ENCODE data around the gene EXO1.
"Not testable (repeated sequence)": the region's sequence is repeated elsewhere in the genome, so short reads cannot be mapped to it uniquely, and the experiment has no call there.

Gene EXO1

DNA sequence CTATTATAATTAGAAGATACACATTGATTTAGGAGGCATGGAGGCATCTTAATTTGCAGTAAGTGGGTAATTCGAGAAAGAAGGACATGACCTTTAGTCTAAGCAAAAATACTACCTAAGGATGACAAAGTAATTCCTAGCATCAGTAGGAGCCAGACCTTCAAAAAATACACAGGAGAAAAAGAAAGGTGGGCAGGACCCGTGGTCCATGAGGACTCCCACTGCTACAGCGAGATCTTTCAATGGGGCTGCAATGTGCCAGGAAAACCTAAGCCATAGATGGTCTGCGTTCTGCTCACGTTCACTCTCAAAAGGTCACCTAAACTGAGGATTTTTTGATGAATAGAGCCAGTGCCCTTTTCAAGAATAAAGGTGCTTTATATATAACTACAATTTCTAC lies 10.6 kb upstream of the EXO1 start:
- no peak for DNase-seq

DNA sequence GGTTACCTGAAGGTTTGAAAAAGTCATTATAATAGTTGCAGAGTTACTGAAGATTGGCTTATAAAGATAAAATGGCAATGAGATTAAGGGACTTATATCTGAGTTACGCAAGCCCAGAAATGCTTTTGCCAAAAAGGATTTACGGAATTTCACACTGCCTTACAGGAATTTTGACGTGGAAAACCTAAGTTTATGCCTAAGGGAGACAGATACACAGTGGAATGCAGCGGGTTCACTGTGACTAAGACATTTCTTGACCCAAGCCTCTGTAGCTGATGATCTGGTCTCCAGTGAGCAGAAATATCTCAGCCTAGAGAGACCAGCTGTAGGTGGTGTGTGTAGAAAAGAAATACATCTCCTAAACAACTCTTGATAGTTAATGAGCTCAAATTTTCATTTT lies 10.1 kb upstream of the EXO1 start:
- DNase-seq: no peak

DNA sequence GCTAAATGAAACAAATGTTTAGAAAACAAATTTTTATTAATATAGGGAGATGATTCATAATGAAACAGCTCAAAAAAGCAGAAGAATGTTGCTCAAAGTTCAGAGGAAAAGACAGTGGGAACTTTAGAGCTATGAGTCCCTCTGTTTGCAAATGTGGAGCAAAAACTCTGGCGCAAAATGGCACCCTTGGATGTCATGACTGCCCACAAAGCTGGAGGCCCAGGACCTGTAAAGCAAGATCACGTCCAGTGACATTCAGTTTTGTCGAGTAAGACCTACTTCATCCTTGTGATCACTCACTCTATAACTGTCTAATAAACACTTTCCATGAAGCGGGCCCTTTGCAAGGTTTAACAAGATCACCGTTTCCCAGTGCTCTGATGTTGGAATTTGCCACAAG lies 9.1 kb upstream of the EXO1 start:
- no peak for DNase-seq

DNA sequence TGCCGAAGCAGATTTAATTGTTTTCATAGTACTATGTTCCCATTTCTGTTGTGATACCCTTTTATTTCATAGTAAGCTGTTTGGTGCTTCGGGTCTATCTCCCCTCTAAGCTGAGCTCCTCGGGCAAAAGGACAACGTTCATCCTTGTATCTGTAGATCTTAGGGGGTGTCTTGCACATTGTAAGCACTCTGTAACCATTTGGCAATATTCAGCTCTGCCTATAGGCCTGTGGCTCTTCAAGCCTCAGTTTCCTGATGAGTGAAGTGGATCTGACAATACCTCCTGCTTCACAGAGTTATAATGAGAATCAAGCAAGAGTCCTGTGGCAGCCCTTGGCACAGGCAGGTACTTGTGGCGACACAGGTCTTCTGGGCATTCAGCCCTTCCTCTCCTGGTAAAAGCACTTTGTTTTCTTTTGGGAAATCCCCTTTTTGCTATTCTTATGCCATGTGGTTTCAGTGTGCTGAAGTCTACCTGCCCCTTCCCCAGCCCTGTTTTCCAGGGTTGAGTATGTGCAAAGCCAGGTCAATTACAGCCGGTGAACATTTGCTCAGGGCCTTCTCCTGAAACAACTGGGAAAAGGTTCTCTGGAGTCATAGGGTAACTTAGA lies 8.5 kb upstream of the EXO1 start:
- no peak for DNase-seq

DNA sequence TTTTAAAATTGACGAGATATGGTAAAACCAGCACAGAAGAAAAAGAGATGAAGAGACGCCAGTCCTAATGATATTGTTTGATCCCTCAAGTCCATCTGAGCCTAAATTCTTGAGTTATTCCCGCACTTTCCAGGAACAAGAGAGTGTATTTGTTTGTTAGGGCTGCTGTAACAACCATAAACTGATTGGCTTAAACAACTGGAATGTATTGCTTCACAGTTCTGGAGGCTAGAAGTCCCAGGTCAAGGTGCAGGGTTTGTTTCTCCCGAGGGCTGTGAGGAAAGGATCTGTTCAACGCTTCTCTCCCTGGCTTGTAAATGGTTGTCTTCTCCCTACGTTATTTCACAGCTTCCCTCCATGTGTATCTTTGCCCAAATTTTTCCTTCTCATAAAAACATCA lies 7.8 kb upstream of the EXO1 start:
- DNase-seq: no peak

DNA sequence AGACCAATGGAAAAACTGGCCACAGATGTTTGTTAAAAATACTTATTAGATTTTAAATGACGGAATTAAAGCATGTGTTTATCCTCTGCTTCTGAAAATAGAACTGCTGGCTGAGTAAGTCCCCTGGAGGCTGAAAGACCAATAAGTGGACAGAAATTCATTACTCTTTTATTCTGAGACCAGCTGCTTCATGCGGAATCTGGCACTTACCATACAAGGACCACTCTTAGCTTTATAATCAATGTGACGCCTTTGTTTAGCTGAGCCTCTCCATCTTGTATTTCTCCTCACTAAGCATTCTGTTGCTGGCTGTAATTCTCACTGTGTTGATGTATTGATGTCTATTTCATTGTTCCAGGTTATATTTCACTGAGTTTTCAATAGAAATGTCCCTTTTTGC lies 6.3 kb upstream of the EXO1 start:
- no peak for DNase-seq

DNA sequence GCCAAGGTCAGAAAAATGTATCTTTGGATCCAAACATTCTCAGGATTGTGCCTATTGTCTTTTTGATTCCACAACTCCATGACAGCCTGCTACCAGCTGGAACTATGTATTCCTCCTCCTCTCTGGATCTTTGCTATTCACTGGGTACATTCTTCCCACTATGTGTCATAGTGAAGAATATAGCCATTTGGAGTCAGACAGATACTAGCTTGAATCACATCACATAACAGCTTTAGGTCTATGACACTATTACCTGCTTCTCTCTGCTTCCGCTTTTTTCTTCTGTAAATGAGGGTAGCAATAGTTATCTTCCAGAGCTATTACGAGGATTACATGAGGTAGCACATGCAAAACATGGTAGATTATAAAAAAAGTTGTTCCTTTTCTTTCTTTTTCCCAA lies 5.4 kb upstream of the EXO1 start:
- DNase-seq: no peak

DNA sequence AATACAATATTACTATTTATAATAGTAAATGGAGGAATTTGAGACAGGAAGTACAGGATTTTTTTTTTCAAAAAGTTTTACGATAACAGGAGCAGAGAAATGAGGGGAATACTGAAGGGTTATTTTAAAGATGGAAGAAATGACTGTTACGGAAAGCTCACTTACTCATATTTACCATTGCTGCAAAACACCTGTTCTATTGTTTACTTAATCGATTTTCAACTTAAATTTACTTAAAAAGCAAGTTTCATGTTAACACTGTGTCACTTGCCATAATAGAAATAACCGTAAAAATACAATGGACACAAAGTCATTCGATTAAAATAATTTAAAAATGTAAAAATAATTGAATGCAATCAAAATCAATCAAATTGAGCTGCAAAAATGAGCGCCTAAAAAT lies 3.4 kb upstream of the EXO1 start:
- no peak for DNase-seq

DNA sequence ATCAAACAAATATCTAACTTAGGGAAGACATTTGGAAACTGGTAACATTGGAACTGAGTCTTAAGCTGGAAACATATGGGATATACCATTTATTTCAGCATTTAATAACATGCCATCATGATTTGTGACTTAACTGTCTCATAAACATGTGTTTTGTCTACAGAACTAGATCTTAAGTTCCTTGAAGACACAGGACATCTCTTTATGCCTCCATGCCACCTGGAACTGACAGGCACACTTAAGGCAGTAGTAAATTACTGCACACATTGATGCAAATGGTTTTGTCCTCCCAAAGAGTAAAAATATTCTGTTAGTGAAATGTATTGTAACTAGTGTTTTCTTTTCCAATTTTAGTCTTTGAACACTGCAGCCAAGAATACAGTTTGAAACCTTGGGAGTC lies 1.6 kb upstream of the EXO1 start:
- DNase-seq: no peak

DNA sequence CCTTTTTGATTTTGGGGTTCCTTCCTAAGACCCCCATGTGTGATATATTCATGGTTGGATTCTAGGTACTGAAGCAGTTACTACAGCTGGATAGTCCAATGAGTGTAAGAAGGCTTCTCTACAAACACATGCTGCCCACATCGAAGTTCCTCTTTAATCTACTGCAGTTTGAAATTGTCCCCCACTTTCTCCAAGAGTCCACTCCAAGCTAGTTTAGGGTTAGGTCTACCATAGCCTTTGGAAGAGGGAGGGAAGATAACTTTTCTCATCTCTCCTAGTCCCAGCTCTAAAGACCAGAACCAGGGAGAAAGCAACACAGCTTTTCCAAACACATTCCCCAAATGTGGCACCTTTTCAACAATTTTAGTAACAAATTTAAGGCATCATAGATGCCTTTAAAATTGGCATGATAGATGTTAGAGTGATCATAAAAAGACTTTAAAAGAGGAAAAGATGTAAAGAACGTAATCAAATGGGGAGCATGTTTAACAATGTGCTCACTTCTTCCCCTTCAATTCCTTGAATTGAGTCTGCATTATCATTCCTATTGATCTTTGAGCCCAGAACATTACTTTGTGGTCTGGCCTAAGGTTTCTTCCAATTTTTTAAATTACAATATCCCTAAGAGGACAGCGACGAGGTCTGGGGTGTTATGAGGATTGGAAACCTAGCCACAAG lies 1.0 kb upstream of the EXO1 start:
- no peak for DNase-seq

DNA sequence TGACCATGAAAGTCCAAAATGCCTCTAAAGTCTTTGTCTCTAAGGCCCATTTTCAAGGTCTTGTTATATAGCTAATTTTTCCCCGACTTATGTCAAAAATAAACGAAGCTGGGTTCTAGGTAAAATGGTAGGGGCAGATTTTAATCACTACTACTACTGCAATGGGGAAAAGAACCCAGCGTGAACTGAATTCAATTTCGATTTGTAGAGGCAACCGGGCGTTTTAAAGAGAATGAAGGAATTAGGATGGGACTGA lies 536 bp upstream of the EXO1 start:
- no peak for DNase-seq

DNA sequence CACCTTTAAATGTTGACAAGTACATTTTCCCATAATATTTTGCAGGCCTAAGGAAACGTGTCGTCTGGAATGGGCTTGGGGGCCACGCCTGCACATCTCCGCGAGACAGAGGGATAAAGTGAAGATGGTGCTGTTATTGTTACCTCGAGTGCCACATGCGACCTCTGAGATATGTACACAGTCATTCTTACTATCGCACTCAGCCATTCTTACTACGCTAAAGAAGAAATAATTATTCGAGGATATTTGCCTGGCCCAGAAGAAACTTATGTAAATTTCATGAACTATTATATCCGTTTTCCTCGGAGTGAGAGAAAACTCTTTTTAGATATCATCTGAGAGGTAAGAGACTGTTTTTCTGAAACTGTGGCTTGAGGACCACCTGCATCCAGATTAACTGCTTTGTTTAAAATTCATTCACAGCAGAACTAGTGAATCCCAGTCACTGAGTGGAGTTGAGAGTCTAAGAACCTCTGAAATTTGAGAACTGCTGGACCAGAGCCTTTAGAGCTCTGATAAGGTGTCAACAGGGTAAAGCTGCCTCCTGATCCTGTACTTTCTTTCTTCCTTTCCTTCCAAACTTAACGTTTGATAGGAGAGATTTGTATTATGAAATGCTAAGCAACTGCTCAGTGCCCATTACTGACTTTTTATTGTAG lies 811 bp downstream of the EXO1 start:
- DNase-seq: no peak

DNA sequence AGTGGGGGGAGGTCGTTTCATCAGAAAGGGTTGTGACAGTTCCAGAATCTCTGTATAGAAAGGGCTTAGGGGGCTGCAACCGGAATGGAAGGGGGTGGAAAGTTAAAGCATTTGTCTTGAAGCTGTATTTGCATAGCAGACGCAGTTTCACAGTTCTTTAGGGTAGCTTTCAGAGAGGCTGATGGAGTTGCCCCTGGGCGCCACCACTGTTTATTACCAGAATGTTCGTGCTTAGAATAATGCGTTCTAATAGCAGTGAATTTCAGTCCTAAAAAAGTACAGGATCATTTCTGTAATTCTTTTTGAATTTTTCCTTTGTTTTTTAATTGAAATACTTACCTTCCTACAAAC lies 1.3 kb downstream of the EXO1 start:
- no peak for DNase-seq

DNA sequence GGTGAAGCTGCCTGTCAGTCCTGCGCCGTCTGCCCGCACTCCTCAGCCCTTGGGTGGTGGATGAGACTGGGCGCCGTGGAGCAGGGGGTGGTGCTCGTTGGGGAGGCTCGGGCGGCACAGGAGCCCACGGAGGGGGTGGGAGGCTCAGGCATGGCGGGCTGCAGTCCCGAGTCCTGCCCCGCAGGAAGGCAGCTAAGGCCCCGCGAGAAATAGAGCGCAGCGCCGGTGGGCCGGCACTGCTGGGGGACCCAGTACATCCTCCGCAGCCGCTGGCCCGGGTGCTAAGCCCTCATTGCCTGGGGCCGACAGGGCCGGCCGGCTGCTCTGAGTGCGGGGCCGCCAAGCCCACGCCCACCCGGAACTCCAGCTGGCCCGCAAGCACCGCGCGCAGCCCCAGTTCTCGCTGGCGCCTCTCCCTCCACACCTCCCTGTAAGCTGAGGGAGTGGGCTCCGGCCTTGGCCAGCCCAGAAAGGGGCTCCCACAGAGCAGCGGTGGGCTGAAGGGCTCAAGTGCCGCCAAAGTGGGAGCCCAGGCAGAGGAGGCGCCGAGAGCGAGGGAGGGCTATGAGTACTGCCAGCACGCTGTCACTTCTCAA lies 7.6 kb downstream of the EXO1 start:
- not testable (repeated sequence) for DNase-seq

DNA sequence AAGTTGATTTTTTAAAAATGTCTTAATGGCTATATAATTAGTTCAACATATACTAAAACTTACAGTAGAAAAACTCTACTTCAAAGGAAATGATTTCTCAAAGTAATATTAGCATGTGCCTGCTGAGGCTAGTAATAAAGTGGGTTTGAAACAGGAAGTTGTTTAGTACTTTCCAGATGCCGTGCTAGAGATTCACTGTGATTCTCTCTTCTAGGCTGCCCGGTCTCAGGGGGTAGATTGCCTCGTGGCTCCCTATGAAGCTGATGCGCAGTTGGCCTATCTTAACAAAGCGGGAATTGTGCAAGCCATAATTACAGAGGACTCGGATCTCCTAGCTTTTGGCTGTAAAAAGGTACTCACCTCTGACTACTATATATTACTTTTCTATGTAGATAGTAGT lies 9.1 kb downstream of the EXO1 start:
- no peak for DNase-seq

DNA sequence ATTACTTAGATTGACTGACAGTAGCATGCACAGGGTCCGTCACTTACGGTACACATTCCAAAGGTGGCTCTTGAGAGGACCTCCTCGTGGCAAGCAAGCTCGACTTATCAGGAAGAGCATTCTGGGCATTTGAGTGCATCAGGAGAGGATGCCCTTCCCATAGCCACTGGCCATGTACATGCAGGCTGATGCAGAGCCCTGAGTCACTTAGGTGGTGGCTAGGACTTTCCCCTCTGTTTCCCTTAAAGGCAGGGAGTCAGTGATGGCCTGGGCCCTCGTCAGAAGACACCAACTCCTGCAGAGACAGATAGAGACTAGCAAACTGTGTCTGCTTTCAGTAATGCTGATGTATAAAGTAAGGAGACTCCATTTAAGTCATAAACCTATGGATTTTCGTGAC lies 12.9 kb downstream of the EXO1 start:
- DNase-seq: no peak

DNA sequence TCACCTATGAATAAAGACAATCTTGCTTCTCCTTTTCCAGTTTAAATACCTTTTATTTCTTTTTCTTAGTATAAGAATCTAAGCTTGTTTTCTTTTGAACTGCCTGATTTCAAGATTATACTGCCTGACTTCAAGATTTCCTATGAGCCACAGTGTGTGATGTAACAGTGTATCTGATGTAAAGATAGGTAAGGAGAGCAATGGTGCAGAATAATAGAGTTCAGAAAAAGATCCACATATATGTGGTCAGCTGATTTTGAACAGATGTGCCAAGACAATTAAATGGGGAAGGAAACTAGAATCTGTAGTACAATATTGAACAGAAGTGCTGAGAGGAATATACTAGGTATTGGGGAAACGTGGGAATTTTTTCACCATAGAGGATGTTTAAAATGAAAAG lies 21.0 kb downstream of the EXO1 start:
- DNase-seq: no peak

DNA sequence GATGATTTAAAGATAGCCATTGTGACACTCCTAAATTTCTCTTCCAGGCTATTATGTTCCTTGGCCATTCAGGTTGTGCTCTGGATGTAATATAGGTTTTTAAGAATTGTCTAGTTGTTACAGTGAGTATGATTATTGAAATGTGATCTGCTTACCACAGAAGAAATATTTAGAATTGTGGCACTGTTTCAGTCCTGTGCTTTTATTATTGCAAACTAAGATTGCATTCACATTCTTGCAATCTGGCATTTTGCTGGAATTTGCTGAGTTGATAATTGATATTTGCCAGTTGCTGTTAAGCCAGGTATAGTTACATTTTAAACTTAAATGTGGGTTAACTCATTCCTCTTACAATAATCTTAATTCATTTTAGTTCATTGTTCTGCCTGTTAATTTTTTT lies 22.3 kb downstream of the EXO1 start:
- no peak for DNase-seq

DNA sequence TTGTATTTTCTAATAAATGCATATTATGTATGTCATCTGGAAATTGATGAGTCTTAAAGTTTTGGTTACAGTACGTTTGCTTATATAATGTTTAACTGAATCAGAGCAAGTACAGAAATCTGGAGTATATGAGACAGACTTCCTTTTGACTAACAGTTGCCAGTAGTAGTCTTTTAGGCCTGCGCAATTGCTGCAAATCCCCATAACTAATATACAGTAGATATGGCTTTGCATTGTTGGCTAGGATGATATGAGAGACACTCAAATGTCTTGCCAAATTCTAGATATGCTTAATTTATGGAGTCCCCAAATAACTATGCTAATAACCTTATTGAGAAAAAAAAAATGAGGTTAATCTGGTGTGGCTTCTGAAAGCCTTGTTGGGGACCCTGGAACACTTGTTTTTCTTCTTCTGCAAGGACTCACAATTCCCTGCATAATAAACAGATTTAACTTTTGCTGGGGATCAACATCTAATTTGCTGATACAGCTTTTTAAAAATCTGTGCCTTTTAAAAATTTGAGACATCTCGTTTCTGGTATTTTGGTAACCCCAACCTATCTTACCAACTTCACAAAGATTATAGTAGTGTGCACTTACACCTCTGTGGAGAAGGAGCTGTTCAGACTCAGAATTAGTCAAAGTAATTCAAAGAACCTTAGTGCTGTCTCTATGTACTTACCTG lies 22.9 kb downstream of the EXO1 start:
- DNase-seq: no peak

DNA sequence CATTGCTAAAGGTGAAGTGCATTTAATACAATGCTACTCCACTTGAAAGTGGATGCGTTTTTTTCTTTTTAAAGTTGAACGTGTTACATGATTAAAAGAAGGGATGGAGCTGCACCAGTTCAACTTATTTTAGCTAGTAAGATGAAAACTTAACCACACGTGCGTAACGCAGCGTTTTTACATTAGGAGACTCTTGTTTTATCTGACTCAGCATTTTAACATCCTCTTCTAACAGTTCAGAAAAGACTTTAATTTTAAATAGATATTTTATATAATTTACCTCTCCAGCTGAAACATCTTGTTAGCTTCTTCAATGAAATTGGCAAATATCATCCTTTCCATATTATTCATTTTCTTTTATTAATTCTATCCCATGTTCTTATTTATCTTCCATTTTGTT lies 33.4 kb downstream of the EXO1 start:
- DNase-seq: no peak

DNA sequence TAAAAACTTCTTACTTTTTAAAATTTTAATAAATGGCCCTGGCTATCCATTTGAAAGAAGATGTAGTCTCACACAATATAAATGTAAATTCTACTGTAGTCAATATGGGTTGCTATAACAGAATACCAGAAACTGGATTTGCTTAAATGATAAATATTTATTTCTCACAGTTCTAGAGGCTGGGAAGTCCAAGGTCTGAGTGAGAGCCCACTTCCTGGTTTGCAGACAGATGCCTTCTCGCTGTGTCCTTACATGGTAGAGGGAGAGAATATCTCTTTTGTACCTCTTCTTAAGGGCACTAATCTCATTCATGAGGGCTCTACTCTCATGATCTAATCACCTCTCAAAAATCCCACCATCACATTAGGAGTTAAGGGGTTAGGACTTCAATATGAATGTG lies 35.2 kb downstream of the EXO1 start:
- DNase-seq: no peak

DNA sequence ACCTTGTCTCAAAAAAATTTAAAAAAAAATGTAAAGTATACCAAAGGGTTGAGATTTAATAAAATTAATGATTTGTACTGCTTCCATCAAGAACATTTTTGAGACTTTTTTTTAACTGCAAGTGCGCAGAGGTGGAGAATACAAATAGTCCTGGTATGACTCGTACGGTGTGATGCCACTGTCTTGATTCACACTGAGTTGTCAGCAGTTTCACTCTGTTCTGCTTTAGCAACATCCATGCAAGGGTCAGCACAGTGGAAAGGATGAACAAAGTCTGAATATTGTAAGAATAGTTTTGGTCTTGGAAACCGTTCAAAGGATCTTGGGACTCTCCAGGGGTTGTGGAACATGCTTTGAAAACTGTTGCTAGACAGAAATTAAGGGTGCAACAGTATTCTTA lies 40.2 kb downstream of the EXO1 start:
- DNase-seq: no peak

DNA sequence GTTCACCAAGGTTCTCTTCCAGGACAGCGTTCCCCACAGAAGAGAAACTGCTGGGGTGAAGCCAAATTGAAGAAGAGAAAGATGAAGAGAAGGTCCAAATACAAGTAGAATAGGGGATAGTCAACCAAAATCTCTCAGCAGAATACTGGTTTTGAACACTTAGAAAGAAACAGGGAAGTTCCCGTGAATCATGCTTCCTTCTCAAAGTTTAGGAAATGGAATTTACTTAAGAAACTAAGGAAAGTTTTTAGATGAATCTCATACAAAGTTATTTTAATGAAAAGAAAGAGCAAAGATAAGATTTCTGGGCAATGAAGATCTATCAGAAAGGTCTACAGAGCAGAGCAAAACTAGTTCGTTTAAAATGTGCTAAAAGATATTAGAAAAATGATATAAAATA lies 43.3 kb downstream of the EXO1 start:
- DNase-seq: no peak

DNA sequence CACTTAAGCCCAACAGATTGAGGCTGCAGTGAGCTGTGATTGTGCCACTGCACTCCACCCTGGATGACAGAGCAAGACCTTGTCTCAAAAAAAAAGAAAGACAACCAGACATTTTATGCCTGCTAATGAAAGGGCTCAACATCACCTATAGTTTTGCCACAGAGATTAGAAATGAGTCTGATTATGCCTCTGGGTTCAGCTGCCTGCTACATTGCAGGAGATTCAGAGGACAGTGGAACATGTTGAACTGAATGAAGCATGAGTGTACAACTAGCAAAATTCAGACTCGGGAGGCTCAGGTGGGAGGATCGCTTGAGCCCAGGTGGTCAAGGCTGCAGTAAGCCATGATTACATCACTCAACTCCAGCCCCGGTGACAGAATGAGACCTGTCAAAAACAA lies 46.0 kb downstream of the EXO1 start:
- no peak for DNase-seq
